NCI-H345 treated with DMSO at 0.1 percent for 48 hours (cell line): ENCODE results near the gene ARHGAP40.

Source experiments
- DNase-seq: peaks from one replicate; lab custom pipeline; 2025; ENCODE audit not compliant: unreplicated experiment; lab: John Stamatoyannopoulos, UW

Gene ARHGAP40

GRCh38 chr20:38674092-38674764 is 72.6 kb downstream of the ARHGAP40 start:
- peak; percentile 17 for DNase-seq

GRCh38 chr20:38674765-38675133 is 73.1 kb downstream of the ARHGAP40 start:
- no peak for DNase-seq

GRCh38 chr20:38676576-38676975 is 75.0 kb downstream of the ARHGAP40 start:
- no peak for DNase-seq

GRCh38 chr20:38680500-38681306 is 79.1 kb downstream of the ARHGAP40 start:
- DNase-seq: no peak

GRCh38 chr20:38685271-38685670 is 83.7 kb downstream of the ARHGAP40 start:
- no peak for DNase-seq

- DNase-seq: no peak
These were observed 84.4 kb downstream of the ARHGAP40 start for GRCh38 chr20:38685853-38686473.

- no peak for DNase-seq
These were observed 91.1 kb downstream of the ARHGAP40 start for GRCh38 chr20:38692436-38693411.

- no peak for DNase-seq
These were observed 95.7 kb downstream of the ARHGAP40 start for GRCh38 chr20:38697306-38697705.

- DNase-seq: no peak
These were observed 96.9 kb downstream of the ARHGAP40 start for GRCh38 chr20:38698541-38698940.

GRCh38 chr20:38700141-38700540 is 98.5 kb downstream of the ARHGAP40 start:
- no peak for DNase-seq
